ENCODE results near the gene ARHGAP25.

Gene ARHGAP25

DNA sequence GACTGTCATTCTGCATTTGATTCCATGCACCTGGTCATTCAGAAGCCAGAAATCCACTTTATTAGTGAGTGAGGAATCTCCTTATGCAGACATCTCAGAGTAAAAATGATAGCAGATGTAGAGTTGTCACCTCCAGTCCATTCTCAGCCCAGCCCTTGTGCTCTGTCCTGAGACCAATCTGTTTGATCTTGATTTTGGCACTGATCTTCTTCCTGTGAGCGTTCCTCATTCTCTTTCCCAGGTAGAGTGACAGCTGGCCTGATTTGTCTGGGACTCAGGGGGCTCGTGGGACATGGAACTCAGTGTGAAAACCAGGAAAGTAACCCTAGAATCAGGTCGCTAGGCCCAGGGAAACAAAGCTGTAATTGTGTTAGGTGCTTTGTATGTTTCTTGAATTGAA, 8.9 kb downstream of the ARHGAP25 start:
- H3K4me2 ChIP-seq = peak overlapping the region; percentile 92 to 98 (median 95)
- peaks cover 83 to 100% (median 100%) of the 10 kb centered on the region in 10 experiments for H3K4me1 ChIP-seq
- no peak for TF ChIP-seq Cebpa-rat (IDR thresholded peaks at IDR 0.05)
- H3K4me3 ChIP-seq = peak overlapping the region in 2 of 10 experiments; percentile 8 to 14; a peak in 1 of 20 replicates
- peak overlapping the region in 4 of 11 experiments; percentile 2 to 53 (median 23); a peak in 5 of 22 replicates for H3K9ac ChIP-seq
- peaks cover 0 to 95% (median 45%) of the 10 kb centered on the region in 11 experiments; a peak in 11 of 22 replicates for H4K20me1 ChIP-seq
- no peaks in the 10 kb centered on the region for H3K27me3 ChIP-seq
- peaks cover 0 to 3% (median 0%) of the 10 kb centered on the region in 11 experiments; a peak in 1 of 22 replicates for H3K9me3 ChIP-seq (replicated peaks in 1 of 11)
- H3K36me3 ChIP-seq = peaks cover 21 to 95% (median 60%) of the 10 kb centered on the region in 11 experiments
- H3K27ac ChIP-seq = peak overlapping the region in 8 of 11 experiments; percentile 18 to 94 (median 66); a peak in 9 of 22 replicates

DNA sequence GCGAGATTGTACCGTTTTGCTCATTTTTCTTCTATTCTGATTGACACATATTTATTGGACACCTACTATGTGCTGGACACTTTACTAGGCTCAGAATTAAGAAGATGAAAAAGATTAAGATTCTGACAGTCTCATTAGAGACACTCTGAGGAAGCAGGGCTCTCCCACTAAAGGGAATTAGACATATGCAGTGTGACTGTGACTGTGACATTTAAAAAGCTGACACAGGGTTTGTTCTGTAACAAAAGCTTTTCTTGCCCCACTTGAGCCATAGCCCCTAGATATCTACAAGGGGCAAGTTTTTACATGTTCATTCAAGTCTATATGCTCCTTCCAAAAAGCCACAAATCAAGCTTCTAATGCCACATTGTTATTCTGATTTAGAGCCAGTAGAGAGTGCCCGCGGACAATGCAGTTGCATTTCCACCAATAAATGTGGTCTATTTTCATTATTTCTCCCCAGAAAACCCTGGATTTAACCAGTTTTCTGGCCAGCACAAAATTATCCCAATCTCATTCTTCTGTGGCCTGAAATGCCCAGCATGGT, 9.8 kb downstream of the ARHGAP25 start:
- Histone ChIP-seq H3K36me3 (peaks cover 19 to 93% (median 53%) of the 10 kb centered on the region in 11 experiments), H3K9me3 (replicated peaks in 1 of 11) (peaks cover 0 to 3% (median 0%) of the 10 kb centered on the region in 11 experiments; a peak in 1 of 22 replicates), H4K20me1 (peaks cover 0 to 98% (median 53%) of the 10 kb centered on the region in 11 experiments; a peak in 11 of 22 replicates), H3K4me2 (peak overlapping the region; percentile 6 to 98 (median 95); a peak in 16 of 22 replicates), H3K27ac (peak overlapping the region in 9 of 11 experiments; percentile 17 to 94 (median 44); a peak in 12 of 22 replicates), H3K4me1 (peaks cover 83 to 100% (median 100%) of the 10 kb centered on the region in 10 experiments), H3K4me3 (no peak overlapping the region), H3K9ac (peak overlapping the region in 4 of 11 experiments; percentile 6 to 53 (median 32); a peak in 4 of 22 replicates), H3K27me3 (no peaks in the 10 kb centered on the region)
- TF ChIP-seq Cebpa-rat (IDR thresholded peaks at IDR 0.05) = no peak

DNA sequence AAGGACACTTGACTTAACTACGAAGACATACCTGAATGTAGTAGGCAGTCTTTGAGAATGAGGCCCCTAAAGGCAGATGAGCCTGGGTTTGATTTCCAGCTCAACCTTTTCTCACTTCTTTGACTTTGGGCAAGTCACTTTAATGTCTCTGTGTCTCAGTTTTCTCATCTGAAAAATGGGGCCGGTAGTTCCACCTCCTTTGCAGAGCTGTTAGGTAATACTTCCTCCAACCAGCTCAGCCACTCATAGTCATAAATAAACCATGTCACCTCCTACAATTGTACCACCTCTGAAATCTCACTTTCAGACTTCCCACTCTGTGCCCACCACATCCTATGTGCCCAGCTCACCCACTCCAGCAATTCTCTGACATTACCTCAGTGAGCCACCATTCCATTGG, 10.4 kb downstream of the ARHGAP25 start:
- Histone ChIP-seq H3K27me3 (no peaks in the 10 kb centered on the region), H4K20me1 (peaks cover 0 to 99% (median 55%) of the 10 kb centered on the region in 11 experiments; a peak in 11 of 22 replicates), H3K27ac (peak overlapping the region in 2 of 11 experiments; percentile 66 to 75; a peak in 3 of 22 replicates), H3K9ac (peak overlapping the region in 2 of 11 experiments; percentile 20 to 43; a peak in 2 of 22 replicates), H3K9me3 (replicated peaks in 1 of 11) (peaks cover 0 to 3% (median 0%) of the 10 kb centered on the region in 11 experiments; a peak in 1 of 22 replicates), H3K4me3 (no peak overlapping the region; a peak in 1 of 20 replicates), H3K4me1 (peaks cover 78 to 100% (median 98%) of the 10 kb centered on the region in 10 experiments), H3K4me2 (peak overlapping the region in 7 of 11 experiments; percentile 22 to 98 (median 93); a peak in 10 of 22 replicates), H3K36me3 (peaks cover 18 to 93% (median 53%) of the 10 kb centered on the region in 11 experiments)
- no peak for TF ChIP-seq Cebpa-rat (IDR thresholded peaks at IDR 0.05)

DNA sequence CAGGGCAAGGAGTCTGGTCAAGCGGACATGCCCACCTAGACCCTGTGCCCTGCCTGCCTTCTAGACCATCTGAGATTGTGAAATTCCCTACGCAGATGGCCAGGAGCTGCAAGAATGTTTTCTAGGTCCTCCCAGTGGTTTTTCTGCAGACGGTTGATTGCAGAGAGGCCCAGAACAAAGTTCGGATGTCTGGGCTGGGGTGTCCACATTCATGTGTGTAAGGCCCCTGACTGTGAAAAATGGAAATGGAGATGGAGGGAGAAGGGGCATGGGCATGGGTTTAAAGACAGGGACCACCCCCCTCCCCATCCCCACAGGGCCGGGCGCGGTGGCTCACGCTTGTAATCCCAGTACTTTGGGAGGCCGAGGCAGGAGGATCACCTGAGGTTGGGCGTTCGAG, 11.8 kb downstream of the ARHGAP25 start:
- Histone ChIP-seq H3K9ac (no peak overlapping the region), H3K4me1 (peaks cover 76 to 100% (median 98%) of the 10 kb centered on the region in 10 experiments), H3K9me3 (replicated peaks in 1 of 11) (peaks cover 0 to 3% (median 0%) of the 10 kb centered on the region in 11 experiments; a peak in 1 of 22 replicates), H3K27ac (peak overlapping the region in 3 of 11 experiments; percentile 32 to 71 (median 64); a peak in 2 of 22 replicates), H3K4me3 (no peak overlapping the region), H4K20me1 (peaks cover 0 to 99% (median 43%) of the 10 kb centered on the region in 11 experiments; a peak in 11 of 22 replicates), H3K36me3 (peaks cover 24 to 92% (median 45%) of the 10 kb centered on the region in 11 experiments), H3K4me2 (peak overlapping the region in 9 of 11 experiments; percentile 46 to 98 (median 75); a peak in 16 of 22 replicates), H3K27me3 (no peaks in the 10 kb centered on the region)
- TF ChIP-seq Cebpa-rat (IDR thresholded peaks at IDR 0.05) = no peak

DNA sequence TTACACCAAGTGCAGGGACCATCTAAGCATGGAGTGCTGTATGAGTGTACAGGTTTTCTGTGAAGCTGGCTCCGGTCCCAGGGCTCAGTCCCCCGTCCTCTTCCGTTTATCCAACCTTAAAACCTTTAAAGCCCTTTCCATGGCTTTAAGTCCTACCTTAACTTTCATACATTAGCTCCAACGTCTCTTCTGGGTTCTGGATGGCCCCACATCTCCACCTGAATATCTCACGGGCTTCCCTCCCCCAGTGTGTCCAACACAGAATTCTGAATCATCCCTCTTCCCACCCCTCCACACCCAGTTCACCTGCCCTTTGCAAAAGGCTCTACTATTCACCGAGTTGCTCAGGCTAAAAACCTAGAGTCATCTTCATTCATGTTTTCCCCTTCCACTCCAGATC, 12.8 kb downstream of the ARHGAP25 start:
- H3K27ac ChIP-seq = peak overlapping the region; percentile 2 to 71 (median 41); a peak in 19 of 22 replicates
- TF ChIP-seq Cebpa-rat (IDR thresholded peaks at IDR 0.05) = no peak

DNA sequence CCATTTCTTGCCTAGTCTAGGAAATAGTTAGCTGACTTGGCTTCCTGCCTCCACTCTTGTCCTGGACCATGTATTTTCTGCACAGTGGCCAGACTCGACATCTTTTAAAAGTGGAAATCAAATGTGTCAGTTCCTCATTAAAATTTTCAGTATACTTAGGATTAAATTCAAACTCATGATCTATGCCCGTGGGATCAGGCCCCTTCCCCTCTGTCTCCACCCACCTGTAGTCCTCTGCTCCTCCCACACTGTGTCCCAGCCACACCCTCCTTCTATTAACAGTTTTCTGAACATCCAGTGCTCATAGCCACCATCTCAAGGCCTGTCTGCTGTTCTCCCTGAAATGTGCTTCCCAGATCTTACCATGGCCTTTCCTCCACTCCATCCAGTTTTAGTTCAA, 13.3 kb downstream of the ARHGAP25 start:
- no peak for TF ChIP-seq Cebpa-rat (IDR thresholded peaks at IDR 0.05)
- Histone ChIP-seq H3K9me3 (replicated peaks in 1 of 11) (peaks cover 0 to 3% (median 0%) of the 10 kb centered on the region in 11 experiments; a peak in 1 of 22 replicates), H3K4me1 (peaks cover 76 to 100% (median 98%) of the 10 kb centered on the region in 10 experiments), H3K4me3 (no peak overlapping the region; a peak in 1 of 20 replicates), H3K9ac (peak overlapping the region in 8 of 11 experiments; percentile 3 to 48 (median 36); a peak in 7 of 22 replicates), H3K36me3 (peaks cover 31 to 87% (median 44%) of the 10 kb centered on the region in 11 experiments), H4K20me1 (peaks cover 0 to 86% (median 28%) of the 10 kb centered on the region in 11 experiments; a peak in 10 of 22 replicates), H3K4me2 (peak overlapping the region; percentile 46 to 98 (median 69)), H3K27me3 (no peaks in the 10 kb centered on the region), H3K27ac (peak overlapping the region; percentile 2 to 71 (median 42); a peak in 19 of 22 replicates)

More for the DNA sequence above, 12.8 kb downstream of the ARHGAP25 start:
- H3K4me3 ChIP-seq = no peak overlapping the region
- H3K9ac ChIP-seq = peak overlapping the region in 4 of 11 experiments; percentile 7 to 40 (median 26); a peak in 2 of 22 replicates
- H3K36me3 ChIP-seq = peaks cover 28 to 87% (median 40%) of the 10 kb centered on the region in 11 experiments
- H3K9me3 ChIP-seq (replicated peaks in 1 of 11) = peaks cover 0 to 3% (median 0%) of the 10 kb centered on the region in 11 experiments; a peak in 1 of 22 replicates
- H3K4me1 ChIP-seq = peaks cover 76 to 100% (median 98%) of the 10 kb centered on the region in 10 experiments
- no peaks in the 10 kb centered on the region for H3K27me3 ChIP-seq
- peak overlapping the region; percentile 46 to 98 (median 69) for H3K4me2 ChIP-seq
- peaks cover 0 to 91% (median 33%) of the 10 kb centered on the region in 11 experiments; a peak in 10 of 22 replicates for H4K20me1 ChIP-seq

DNA sequence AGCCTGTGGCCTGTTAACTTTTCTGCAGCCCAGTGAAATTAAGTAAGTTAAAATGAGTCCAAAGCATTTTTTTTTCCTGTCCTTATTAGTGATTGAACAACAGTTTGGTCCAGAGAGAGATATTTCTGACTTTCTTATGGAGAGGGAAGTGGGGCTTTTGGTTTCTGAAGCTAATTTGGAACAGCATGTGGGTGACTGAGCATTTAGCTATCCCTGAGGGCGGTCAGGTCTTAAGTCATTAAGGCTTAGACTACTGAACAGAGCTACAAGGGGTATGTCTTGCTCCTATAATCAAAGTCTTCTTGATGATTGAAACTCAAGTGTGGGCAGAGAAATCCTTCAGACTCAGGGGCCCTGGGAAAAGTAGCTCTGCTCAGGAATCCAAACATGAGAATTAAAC, 14.0 kb downstream of the ARHGAP25 start:
- peak overlapping the region; percentile 46 to 98 (median 69) for H3K4me2 ChIP-seq
- H3K9me3 ChIP-seq (replicated peaks in 1 of 11) = peaks cover 0 to 6% (median 3%) of the 10 kb centered on the region in 11 experiments; a peak in 5 of 22 replicates
- H3K27me3 ChIP-seq = no peaks in the 10 kb centered on the region
- H4K20me1 ChIP-seq = peaks cover 0 to 80% (median 22%) of the 10 kb centered on the region in 11 experiments; a peak in 10 of 22 replicates
- peak overlapping the region; percentile 7 to 71 (median 43); a peak in 19 of 22 replicates for H3K27ac ChIP-seq
- peak overlapping the region; percentile 9 to 48 (median 34); a peak in 14 of 22 replicates for H3K9ac ChIP-seq
- no peak overlapping the region for H3K4me3 ChIP-seq
- H3K4me1 ChIP-seq = peaks cover 76 to 100% (median 98%) of the 10 kb centered on the region in 10 experiments
- TF ChIP-seq Cebpa-rat (IDR thresholded peaks at IDR 0.05) = no peak
- peaks cover 36 to 87% (median 51%) of the 10 kb centered on the region in 11 experiments for H3K36me3 ChIP-seq

DNA sequence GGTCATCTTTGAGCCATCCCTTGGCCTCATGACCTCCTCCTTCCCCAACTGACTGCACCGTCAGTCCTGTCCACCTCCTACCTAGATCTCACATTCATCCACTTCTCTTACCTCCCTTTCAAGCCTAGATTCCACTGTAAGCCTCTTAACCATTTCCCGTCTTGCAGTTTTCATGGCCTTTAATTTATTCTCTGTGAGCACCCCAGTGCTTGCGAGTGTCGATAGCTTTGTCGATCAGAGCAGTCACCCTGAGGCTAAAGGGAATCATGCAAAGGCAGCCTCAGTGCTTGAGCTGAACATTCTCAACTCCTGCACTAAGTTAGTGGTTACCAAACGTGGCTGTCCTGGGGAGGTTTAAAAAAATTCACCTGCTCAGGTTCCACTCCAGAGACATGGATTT, 14.7 kb downstream of the ARHGAP25 start:
- H3K4me2 ChIP-seq = peak overlapping the region; percentile 46 to 98 (median 69)
- H3K9me3 ChIP-seq (replicated peaks in 1 of 11) = peaks cover 0 to 13% (median 7%) of the 10 kb centered on the region in 11 experiments; a peak in 8 of 22 replicates
- H3K27me3 ChIP-seq = no peaks in the 10 kb centered on the region
- H3K36me3 ChIP-seq = peaks cover 43 to 87% (median 58%) of the 10 kb centered on the region in 11 experiments
- peaks cover 68 to 100% (median 91%) of the 10 kb centered on the region in 10 experiments for H3K4me1 ChIP-seq
- H3K9ac ChIP-seq = peak overlapping the region in 1 of 11 experiments; percentile 6; a peak in 1 of 22 replicates
- no peak overlapping the region for H3K4me3 ChIP-seq
- H4K20me1 ChIP-seq = peaks cover 0 to 72% (median 20%) of the 10 kb centered on the region in 11 experiments; a peak in 10 of 22 replicates
- no peak for TF ChIP-seq Cebpa-rat (IDR thresholded peaks at IDR 0.05)
- peak overlapping the region in 9 of 11 experiments; percentile 2 to 71 (median 42); a peak in 12 of 22 replicates for H3K27ac ChIP-seq
